Measurements from ENCODE around the gene CPEB4. TPM values are rescaled to one million over a fixed set of nuclear protein-coding genes. Genes with fewer than 3 reads are reported as not detected.

CPEB4 gene
- total RNA-seq, 1 donor from 2014 or later = 118 TPM

DNA sequence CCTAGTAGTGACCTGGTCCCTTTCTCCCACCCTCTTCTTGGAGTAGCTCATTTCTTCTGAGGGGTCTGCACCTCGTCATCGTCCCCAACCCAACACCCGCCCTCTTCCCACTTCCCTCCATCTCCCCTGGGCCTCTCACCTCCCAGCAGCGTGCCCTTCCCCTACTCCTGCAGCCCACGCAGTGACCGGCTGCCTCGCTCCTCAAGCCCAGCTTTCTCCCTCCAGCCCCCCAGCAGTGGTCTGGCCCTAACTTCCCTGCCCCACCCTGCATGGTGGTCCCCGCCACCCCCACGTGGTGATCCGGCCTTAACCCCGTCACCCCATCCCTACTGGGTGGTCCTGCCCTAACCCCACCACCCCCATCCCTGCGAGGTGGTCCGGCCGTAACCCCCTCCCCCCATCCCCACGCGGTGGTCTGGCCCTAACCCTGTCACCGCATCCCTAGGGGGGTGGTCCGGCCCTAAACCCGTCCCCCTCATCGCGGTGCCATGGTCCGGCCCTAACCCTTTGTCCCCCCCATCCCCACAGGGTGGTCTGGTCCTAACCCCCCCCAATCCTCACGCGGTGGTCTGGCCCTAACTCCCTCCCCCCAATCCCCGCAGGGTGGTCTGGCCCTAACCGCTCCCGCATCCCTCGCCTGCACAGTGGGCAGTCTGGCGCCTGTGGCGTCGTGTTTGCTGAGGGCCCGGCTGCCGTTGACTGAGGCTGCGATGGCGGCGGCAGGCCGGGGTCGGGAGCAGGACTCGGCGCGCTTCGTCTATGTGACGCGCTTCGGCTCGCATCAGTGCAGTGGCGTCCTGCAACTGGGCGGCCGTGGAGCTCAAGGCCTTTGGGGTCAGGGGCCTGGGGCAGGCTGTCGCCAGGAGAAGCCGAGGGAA is 100.6 kb downstream of the CPEB4 start, which contains the start of gene C5orf47:
C5orf47 (plus strand) TSS at position 617 of the 878 bp plus-strand sequence; CDS start at position 711, 94 bp downstream.
- intact Hi-C loops (cut with DNase I) = no loop called here
- ATAC-seq (ENCODE audit: poor library complexity) = no peak
- DNase-seq = no peak

DNA sequence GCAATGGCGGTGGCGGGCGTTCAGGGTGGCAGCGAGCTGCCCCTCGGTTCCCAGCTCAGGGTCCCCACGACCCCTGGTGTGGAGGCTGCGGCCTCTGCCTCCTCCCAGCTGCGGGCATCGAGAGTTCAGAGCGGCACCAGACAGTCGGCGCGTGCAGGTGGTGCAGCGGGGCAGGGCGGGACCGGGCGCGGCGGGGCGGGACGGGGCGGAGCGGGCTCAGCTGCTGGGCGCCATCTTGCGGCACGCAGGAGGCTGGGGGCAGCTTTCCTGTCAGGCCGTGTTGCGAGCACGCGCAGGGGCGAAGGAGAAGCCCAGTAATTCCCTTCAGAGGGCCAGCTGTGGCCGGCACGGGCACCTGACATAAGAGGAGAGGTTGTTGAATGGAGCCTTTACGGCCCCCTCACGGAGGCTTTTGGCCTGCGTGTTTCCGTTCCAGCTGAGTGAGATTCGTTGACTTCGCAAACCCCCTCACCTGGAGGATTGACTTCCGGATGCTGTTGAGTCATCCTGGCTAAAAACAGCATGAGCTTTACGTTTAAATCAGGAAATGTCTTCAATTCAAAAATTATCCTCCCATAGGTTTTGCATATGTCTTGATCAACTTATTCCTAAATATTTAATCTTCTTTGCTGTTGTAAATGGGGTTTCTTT is 101.4 kb downstream of the CPEB4 start:
- ATAC-seq (ENCODE audit: poor library complexity) = no peak
- intact Hi-C loops (cut with DNase I) = no loop called here
- DNase-seq = no peak

DNA sequence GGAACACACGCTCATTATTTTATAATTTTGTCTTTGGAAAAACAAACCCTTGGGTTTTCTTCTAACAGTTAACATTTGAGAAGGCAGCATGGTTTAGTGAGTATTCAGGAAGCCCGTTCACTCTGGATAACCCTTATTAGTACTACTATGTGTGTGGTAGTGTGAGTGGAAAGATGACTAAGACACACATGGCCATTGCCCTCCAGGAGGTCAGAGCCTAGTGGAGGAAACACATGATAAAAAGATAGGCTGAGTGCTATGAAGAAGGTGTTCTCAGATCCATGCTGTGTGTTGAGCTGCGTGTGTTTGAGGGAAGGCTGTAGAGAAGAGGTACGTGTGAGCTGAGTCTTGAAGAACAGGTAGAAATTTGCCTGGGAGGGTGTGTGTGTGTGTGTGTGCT is 109.2 kb downstream of the CPEB4 start:
- intact Hi-C loops (cut with DNase I) = no loop called here
- ATAC-seq (ENCODE audit: poor library complexity) = no peak
- no peak for DNase-seq

DNA sequence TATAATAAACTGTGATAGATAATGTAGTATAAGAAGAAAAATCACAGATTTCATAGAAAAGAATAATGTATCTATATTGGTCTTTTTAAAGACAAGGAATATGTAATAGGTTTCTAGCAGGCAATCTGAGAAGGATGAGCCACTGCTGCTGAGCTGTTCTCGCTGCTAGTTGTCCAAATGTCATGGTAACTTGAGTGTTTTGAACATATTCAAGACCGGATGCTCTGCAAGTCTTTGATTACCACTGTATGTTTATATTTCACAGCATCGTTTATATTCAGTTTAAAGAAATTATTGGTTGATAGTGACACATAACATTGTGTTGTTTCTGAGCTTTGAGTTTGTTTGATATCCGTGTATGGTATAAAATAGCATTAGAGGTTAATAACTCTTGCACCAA is 110.4 kb downstream of the CPEB4 start:
- no peak for DNase-seq
- no peak for ATAC-seq (ENCODE audit: poor library complexity)
- intact Hi-C loops (cut with DNase I) = no loop called here

DNA sequence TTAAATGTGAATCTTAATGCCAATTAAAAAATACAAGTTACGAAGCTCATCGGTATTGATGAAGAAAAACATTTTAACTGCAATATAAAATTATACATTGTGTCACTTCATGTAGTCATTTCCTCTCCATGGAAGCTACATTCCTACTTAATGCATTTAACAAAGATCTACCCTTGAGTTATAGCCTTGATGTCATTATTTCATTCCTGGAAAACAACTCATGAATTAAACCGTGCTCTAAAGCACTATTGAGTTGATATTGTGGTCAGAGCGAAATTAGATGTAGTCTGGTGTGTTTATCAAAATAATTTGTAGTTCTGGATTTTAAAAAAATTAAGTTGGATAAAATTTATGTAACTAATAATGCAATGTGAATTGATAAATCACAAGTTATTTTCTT is 111.9 kb downstream of the CPEB4 start:
- ATAC-seq (ENCODE audit: poor library complexity) (no peak), DNase-seq (no peak)
- intact Hi-C loops (cut with DNase I) = no loop called here

DNA sequence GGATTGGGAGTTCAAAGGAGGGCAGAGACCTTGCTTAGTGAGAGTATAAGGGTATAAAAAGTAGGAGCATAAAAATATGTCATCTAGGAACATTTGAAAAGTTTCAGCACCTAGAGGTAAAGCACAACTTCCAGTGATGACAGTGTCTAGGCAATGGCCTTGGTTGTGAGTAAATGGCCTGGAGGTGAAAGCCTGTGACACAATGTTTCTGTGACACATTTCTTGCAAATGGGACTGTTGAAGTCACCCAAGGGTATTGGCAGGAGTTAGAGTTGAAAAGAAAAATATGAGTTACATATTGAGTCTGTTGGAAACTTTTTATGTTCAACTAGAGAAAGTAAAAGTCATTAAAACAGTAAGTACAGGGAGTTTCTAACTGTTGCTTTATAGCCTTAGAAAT is 115.6 kb downstream of the CPEB4 start:
- ATAC-seq (ENCODE audit: poor library complexity) = no peak
- intact Hi-C loops (cut with DNase I) = no loop called here
- no peak for DNase-seq

DNA sequence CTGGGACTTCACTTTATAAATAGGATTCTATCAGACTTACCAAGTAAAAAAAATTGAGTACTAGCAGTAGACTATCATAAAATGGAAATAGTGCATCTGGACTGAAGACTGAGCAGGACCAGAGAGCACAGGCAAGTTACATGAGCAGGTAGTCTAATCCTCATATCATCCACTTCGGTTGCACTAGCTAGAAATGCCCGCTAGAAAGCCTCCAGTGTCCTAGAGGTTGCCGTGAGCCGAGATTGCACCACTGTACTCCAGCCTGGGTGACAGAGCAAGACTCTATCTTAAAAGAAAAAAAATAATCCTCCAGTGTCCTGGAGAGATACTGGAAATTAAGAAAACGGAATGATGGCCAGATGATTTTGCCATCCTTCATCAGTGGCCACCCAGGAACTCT is 120.8 kb downstream of the CPEB4 start:
- ATAC-seq (ENCODE audit: poor library complexity) (no peak), DNase-seq (no peak)
- intact Hi-C loops (cut with DNase I) = no loop called here

DNA sequence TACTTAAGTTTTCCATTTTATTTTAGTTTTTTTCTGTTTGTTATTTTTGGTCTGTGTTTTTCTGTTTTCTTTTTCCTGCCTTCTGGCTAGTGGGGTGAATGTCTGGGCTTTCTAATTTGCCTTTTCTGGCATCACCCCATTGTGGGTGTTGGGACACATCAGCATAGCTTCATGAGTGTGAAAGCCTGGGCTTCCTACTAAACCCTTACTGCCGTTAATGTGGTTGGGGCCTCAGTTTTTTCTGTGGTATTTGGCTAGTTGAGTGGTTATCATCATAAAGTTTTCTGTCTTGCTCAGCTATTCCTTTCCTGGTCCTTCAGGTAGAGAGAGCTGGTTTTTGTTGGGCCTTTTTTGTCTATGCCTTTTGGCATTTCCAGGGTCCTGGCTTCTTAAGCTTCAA is 122.2 kb downstream of the CPEB4 start:
- DNase-seq (no peak), ATAC-seq (ENCODE audit: poor library complexity) (no peak)
- intact Hi-C loops (cut with DNase I) = no loop called here

DNA sequence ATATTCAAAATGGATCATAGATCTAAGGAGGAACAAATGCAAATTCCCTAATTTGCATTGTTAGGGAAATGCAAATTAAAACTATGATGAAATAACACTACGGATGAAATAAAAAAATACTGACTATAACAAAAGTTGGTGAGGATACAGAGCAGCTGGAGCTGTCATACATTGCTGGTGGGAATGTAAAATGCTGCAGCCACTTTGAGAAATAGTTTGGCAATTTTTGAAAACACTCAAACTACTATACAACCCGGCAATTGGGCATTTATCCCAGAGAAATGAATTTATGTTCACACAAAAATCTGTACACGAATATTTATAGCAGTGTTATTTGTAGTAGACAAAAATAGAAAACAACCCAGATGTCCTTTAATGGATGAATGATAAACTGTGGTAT is 123.3 kb downstream of the CPEB4 start:
- intact Hi-C loops (cut with DNase I) = no loop called here
- ATAC-seq (ENCODE audit: poor library complexity) (no peak), DNase-seq (no peak)

Other genes starting within 250 kb of the CPEB4 start
- not detected for gene C5orf47, start 100.8 kb downstream of the CPEB4 start, total RNA-seq
- 0.11 TPM for gene NSG2, start 157.4 kb downstream of the CPEB4 start, total RNA-seq